ENCODE measurements around the gene RNF220.

GRCh38 chr1:44481701-44482100, 76.6 kb downstream of the RNF220 start:
- TF ChIP-seq CTCF (IDR thresholded peaks at IDR 0.05) (no peak), POLR2AphosphoS5 (IDR thresholded peaks at IDR 0.05) (no peak), POLR2A (IDR thresholded peaks at IDR 0.05) (no peak)
